K562 (cell line): ENCODE results near the gene GPR142. TPM values are rescaled to one million over a fixed set of nuclear protein-coding genes. Genes with fewer than 3 reads are reported as not detected.
A peak's percentile ranks its signal among the peaks of the same experiment; 100 is the strongest.

Experiments
- ATAC-seq: fragments of 200-7000 bp; cut with Tn5 transposase; 3 replicates; pipeline ENCODE4 v1.9.1; 2020; ENCODE audit warnings: moderate library complexity
- BruUV-seq: library from RNA; stranded (reverse); fragments of 400-500 nt; replicated peaks from 2 replicates; lab custom pipeline; 2021; lab: Mats Ljungman, UMichigan
- CTCF ChIA-PET: fragments of 300-600 bp; formaldehyde crosslinking; extraction: SDS; loops from one replicate; lab custom pipeline; 2021; ENCODE audit warnings: low intra/inter-chr PET ratio; lab: Yijun Ruan, JAX
- POLR2A ChIA-PET: fragments of 300-600, 350-650 bp; sonication (Branson Sonifier 250); formaldehyde crosslinking; extraction: SDS; loops from one replicate; lab custom pipeline; 2021; ENCODE audit warnings: antibody characterized with exemption, inconsistent platforms; lab: Yijun Ruan, JAX
- DNase-seq, 4 experiments: peaks; one replicate each; pipeline versions ENCODE4 v3.0.0 to v3.0.0-alpha.2; 2011 to 2018; ENCODE audit warnings: low spot score in 3 of 4, mixed read lengths in 3 of 4; ENCODE audit errors: extremely low read depth in 1 of 4
- FAIRE-seq: peaks from 2 replicates; lab custom pipeline; 2011; peaks lifted over from hg19 to GRCh38; lab: Jason Lieb, UNC
- H2AFZ ChIP-seq: 2 replicates; pipeline ENCODE4 v1.6.0; 2011; ENCODE audit warnings: low read depth, low read length, control low read depth, inconsistent platforms
- H3K27ac ChIP-seq: fragments of 200-600 bp; 3 replicates; pipeline ENCODE4 v1.8.0; 2011; ENCODE audit warnings: low read depth, mild to moderate bottlenecking, control low read depth, inconsistent platforms, low read length, moderate library complexity, mixed read lengths; ENCODE audit errors: extremely low read depth
- H3K27me3 ChIP-seq, 2 experiments: fragments of 300-600 bp in 1 of 2; 2 replicates in 1 of 2; 3 replicates in 1 of 2; pipeline versions ENCODE4 v1.6.0 to v1.8.0; 2011; ENCODE audit warnings: inconsistent platforms in 2 of 2, low read length in 2 of 2, mild to moderate bottlenecking in 1 of 2, mixed read lengths in 1 of 2, moderate library complexity in 1 of 2; ENCODE audit not compliant: control insufficient read depth in 2 of 2, insufficient read depth in 2 of 2
- H3K36me3 ChIP-seq: fragments of 300-600 bp; 3 replicates; pipeline ENCODE4 v1.8.0; 2011; ENCODE audit warnings: mild to moderate bottlenecking, low read length, inconsistent platforms; ENCODE audit not compliant: control insufficient read depth, insufficient read depth
- H3K4me1 ChIP-seq, 2 experiments: fragments of 200-600 bp in 1 of 2; replicated peaks in 1 of 2; 2 replicates in 1 of 2; 3 replicates in 1 of 2; pipeline versions ENCODE4 v1.5.1 to v1.8.0; 2011; ENCODE audit warnings: inconsistent platforms in 2 of 2, low read length in 2 of 2, mild to moderate bottlenecking in 1 of 2, mixed read lengths in 1 of 2, moderate library complexity in 1 of 2; ENCODE audit not compliant: control insufficient read depth in 2 of 2, insufficient read depth in 2 of 2
- H3K4me2 ChIP-seq: 2 replicates; pipeline ENCODE4 v1.6.1; 2011; ENCODE audit warnings: low read length, control low read depth, inconsistent platforms, mixed read lengths; ENCODE audit not compliant: insufficient read depth
- H3K4me3 ChIP-seq: fragments of 200-600 bp; sonication (generic), shearing (Covaris generic); 2 replicates; pipeline ENCODE4 v1.5.1; 2016; ENCODE audit warnings: control low read depth, inconsistent platforms
- H3K79me2 ChIP-seq: fragments of 200-600 bp; 3 replicates; pipeline ENCODE4 v1.8.0; 2011; ENCODE audit warnings: low read length, inconsistent platforms; ENCODE audit not compliant: control insufficient read depth, insufficient read depth
- H3K9ac ChIP-seq, 2 experiments: 2 replicates each; pipeline versions ENCODE4 v1.6.0 to v1.6.1; 2011; ENCODE audit warnings: low read depth in 2 of 2, low read length in 2 of 2, control low read depth in 1 of 2, inconsistent platforms in 1 of 2, mild to moderate bottlenecking in 1 of 2, mixed read lengths in 1 of 2; ENCODE audit not compliant: insufficient read depth in 1 of 2
- H3K9me1 ChIP-seq: one replicate; pipeline ENCODE4 v1.6.0; 2011; ENCODE audit warnings: inconsistent platforms, mild to moderate bottlenecking, low read length, moderate library complexity; ENCODE audit not compliant: control insufficient read depth, insufficient read depth
- H3K9me3 ChIP-seq: replicated peaks from 2 replicates; pipeline ENCODE4 v1.5.1; 2011; ENCODE audit warnings: low read depth, low read length, inconsistent platforms; ENCODE audit not compliant: control insufficient read depth, insufficient read depth
- H4K20me1 ChIP-seq: replicated peaks from 2 replicates; pipeline ENCODE4 v1.6.1; 2011; ENCODE audit warnings: low read length, inconsistent platforms, mixed read lengths; ENCODE audit not compliant: control insufficient read depth, insufficient read depth
- ETV1 ChIP-seq: fragments of 450-650 bp; conservative IDR thresholded peaks from 2 replicates; pipeline ENCODE4 v1.6.1; 2016; ENCODE audit warnings: missing genetic modification characterization, control low read depth, low read depth, missing compliant biosample characterization
- MTF1 ChIP-seq: fragments of 250-450 bp; sonication (Bioruptor Pico); IDR thresholded peaks from 2 replicates; pipeline ENCODE4 v1.9.0; 2021; ENCODE audit warnings: moderate library complexity, mild to moderate bottlenecking, inconsistent platforms, borderline replicate concordance
- SNRNP70 ChIP-seq: fragments of 200-400 bp; formaldehyde crosslinking; optimal IDR thresholded peaks from 2 replicates; pipeline ENCODE3; 2017; ENCODE audit warnings: low read depth, low read length
- YBX1 ChIP-seq: fragments of 450-650 bp; IDR thresholded peaks from 2 replicates; pipeline ENCODE4 v1.7.1; 2016; ENCODE audit warnings: mild to moderate bottlenecking
- WGBS: fragments of 100-300 bp; shearing (Covaris generic); methylation state at CpG from one replicate; pipeline ENCODE4 v1.1.6; 2016; ENCODE audit warnings: low coverage, mixed read lengths; ENCODE audit not compliant: insufficient coverage; ENCODE audit errors: missing lambda C conversion rate; 5-methylcytosine and 5-hydroxymethylcytosine counted together
- in situ Hi-C: fragments of 300-500 bp; cut with MboI; formaldehyde crosslinking; loops from 4 replicates; pipeline ENCODE4 v1.15.0; 2018; ENCODE audit warnings: inconsistent platforms, mixed read lengths
- intact Hi-C: fragments of 100-400 bp; cut with micrococcal nuclease; formaldehyde crosslinking; loops from 2 replicates; pipeline ENCODE4 v1.14.2; 2022
- polyA plus RNA-seq, 8 experiments: library from polyadenylated mRNA; depleted of rRNA in 4 of 8; stranded (reverse) in 5 of 8; unstranded in 3 of 8; fragments of >200 nt; fragmentation: Nextera tagmentation in 2 of 8; fragmentation: Illumina TruSeq in 1 of 8; extraction: Ambion mirVana in 2 of 8; extraction: Trizol in 1 of 8; gene quantifications; 2 replicates each; pipeline versions ENCODE4 v1.2.1 to v1.2.3, GENCODE V29; 2011 to 2014; ENCODE audit warnings: inconsistent platforms in 1 of 8, missing spikeins in 1 of 8
- total RNA-seq, 7 experiments: library from RNA; depleted of rRNA in 6 of 7; stranded (reverse); fragments of >200 nt in 6 of 7; fragmentation: Illumina TruSeq in 2 of 7; extraction: Trizol in 2 of 7; gene quantifications; 2 replicates each; pipeline versions ENCODE4 v1.2.1 to v1.2.3, GENCODE V29; 2011 to 2021; ENCODE audit warnings: low replicate concordance in 1 of 7
- TF ChIP-seq, protein P1 (sequence below): sonication (generic); formaldehyde crosslinking; IDR thresholded peaks from 2 replicates; pipeline ENCODE4 v1.8.0; 2022; ENCODE audit warnings: missing genetic modification reagents, mild to moderate bottlenecking, borderline replicate concordance
- TF ChIP-seq, protein P2 (sequence below): sonication (generic); formaldehyde crosslinking; IDR thresholded peaks from 2 replicates; pipeline ENCODE4 v1.8.1; 2023; ENCODE audit warnings: missing genetic modification reagents, mild to moderate bottlenecking, borderline replicate concordance
- TF ChIP-seq, protein P3 (sequence below): fragments of 200-800 bp; sonication (Bioruptor generic); IDR thresholded peaks from 2 replicates; pipeline ENCODE4 v1.6.1; 2017; ENCODE audit warnings: missing genetic modification characterization, missing compliant biosample characterization

Gene GPR142
- total and polyA plus RNA-seq, 9 of the 15 experiments (the other 6 are each of a cell fraction or from before 2014, with no cell fraction given): not detected

DNA sequence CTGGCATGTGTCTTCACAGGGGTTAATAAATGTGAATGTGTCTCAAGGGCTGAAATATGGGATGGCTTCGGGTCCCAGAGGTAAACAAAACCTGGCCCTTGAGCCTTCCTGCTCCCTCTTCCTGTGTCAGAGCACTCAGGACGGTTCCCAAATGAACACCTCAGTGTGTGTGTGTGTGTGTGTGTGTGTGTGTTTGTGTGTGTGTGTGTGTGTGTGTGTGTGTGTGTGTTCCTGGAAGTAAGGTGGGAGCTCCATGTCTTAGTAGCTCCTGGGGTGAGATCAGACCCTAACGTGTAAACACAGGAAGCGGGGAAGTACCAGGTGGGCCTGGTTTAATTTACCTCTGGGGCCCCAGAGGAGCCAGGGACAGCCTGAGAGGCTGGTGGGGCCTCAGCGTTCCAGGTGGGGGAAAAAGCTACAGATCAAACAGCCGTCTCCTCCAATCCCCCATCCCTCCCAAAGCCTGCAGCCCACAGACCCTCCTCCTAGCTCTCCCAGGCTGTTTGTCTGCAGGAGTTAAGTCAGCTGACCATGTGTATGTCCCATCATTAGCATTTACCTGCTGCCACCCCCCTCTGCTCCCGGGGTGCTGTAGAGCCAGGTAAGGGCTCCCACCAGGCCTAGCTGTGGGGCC lies 35.2 kb upstream of the GPR142 start (continued):
- TF ChIP-seq, protein P1, sequence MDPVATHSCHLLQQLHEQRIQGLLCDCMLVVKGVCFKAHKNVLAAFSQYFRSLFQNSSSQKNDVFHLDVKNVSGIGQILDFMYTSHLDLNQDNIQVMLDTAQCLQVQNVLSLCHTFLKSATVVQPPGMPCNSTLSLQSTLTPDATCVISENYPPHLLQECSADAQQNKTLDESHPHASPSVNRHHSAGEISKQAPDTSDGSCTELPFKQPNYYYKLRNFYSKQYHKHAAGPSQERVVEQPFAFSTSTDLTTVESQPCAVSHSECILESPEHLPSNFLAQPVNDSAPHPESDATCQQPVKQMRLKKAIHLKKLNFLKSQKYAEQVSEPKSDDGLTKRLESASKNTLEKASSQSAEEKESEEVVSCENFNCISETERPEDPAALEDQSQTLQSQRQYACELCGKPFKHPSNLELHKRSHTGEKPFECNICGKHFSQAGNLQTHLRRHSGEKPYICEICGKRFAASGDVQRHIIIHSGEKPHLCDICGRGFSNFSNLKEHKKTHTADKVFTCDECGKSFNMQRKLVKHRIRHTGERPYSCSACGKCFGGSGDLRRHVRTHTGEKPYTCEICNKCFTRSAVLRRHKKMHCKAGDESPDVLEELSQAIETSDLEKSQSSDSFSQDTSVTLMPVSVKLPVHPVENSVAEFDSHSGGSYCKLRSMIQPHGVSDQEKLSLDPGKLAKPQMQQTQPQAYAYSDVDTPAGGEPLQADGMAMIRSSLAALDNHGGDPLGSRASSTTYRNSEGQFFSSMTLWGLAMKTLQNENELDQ (CRISPR knock-in tag): no peak

DNA sequence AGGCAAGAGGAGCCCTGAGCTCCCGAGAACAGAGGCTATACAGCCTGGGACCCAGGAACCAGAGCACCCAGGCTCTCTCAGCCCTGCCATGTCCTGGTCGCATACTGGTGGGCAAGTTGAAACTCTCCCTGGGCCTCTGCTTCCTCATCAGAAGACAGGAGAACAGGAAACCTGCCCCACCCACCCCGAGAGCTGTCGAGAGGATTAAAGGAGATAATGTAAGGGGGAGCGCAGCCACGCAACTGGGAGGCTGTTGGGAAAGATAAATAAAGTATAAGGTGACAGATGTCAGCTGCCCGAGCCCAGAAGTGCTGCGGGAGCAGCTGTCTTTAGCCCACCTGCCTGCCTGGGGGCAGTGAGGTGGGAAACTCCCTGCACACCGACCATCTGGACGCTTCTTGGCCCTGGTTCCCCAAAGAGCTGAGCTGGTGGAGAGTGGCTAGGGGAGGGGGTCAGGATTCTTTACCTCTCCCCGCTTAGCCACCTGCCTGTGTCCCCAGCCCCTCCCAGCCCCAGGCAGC lies 34.5 kb upstream of the GPR142 start:
- Histone ChIP-seq H3K27me3 (peaks cover 2 to 9% of the 10 kb centered on the region in 2 experiments; a peak in 3 of 5 replicates), H3K9me1 (no peaks in the 10 kb centered on the region), H3K79me2 (no peaks in the 10 kb centered on the region), H3K4me3 (no peak overlapping the region), H2AFZ (peak overlapping the region; percentile 92), H3K9me3 (no peaks in the 10 kb centered on the region), H3K27ac (peak overlapping the region; percentile 29; the same call in 1 of the 3 replicates), H3K4me1 (peaks cover 12 to 21% of the 10 kb centered on the region in 2 experiments), H3K9ac (peak overlapping the region; percentile 31 to 70; a peak in 2 of 4 replicates), H3K4me2 (peak overlapping the region; percentile 76), H3K36me3 (no peaks in the 10 kb centered on the region), H4K20me1 (no peaks in the 10 kb centered on the region; the same call in 1 of the 2 replicates)
- intact Hi-C loops (no loop called here), in situ Hi-C loops (no loop called here)
- ATAC-seq: peak; percentile 91
- peak; percentile 56 to 90 (median 72) for DNase-seq
- 1% methylated on average over 10 of the region's 11 CpGs for WGBS
- peak; percentile 79 for FAIRE-seq
- no TSS peak for BruUV-seq
- ChIA-PET POLR2A (interaction anchor here (0.7 to 1.4 kb wide), 6 partner anchors 9 to 116 kb away, joined by 3 to 5 read pairs (median 4); no protein-coding TSS in a partner anchor), CTCF (no interaction called here)
- TF ChIP-seq MTF1 (CRISPR knock-in tag) (no peak), SNRNP70 (no peak), YBX1 (no peak), ETV1 (no peak)
- TF ChIP-seq, protein P2, sequence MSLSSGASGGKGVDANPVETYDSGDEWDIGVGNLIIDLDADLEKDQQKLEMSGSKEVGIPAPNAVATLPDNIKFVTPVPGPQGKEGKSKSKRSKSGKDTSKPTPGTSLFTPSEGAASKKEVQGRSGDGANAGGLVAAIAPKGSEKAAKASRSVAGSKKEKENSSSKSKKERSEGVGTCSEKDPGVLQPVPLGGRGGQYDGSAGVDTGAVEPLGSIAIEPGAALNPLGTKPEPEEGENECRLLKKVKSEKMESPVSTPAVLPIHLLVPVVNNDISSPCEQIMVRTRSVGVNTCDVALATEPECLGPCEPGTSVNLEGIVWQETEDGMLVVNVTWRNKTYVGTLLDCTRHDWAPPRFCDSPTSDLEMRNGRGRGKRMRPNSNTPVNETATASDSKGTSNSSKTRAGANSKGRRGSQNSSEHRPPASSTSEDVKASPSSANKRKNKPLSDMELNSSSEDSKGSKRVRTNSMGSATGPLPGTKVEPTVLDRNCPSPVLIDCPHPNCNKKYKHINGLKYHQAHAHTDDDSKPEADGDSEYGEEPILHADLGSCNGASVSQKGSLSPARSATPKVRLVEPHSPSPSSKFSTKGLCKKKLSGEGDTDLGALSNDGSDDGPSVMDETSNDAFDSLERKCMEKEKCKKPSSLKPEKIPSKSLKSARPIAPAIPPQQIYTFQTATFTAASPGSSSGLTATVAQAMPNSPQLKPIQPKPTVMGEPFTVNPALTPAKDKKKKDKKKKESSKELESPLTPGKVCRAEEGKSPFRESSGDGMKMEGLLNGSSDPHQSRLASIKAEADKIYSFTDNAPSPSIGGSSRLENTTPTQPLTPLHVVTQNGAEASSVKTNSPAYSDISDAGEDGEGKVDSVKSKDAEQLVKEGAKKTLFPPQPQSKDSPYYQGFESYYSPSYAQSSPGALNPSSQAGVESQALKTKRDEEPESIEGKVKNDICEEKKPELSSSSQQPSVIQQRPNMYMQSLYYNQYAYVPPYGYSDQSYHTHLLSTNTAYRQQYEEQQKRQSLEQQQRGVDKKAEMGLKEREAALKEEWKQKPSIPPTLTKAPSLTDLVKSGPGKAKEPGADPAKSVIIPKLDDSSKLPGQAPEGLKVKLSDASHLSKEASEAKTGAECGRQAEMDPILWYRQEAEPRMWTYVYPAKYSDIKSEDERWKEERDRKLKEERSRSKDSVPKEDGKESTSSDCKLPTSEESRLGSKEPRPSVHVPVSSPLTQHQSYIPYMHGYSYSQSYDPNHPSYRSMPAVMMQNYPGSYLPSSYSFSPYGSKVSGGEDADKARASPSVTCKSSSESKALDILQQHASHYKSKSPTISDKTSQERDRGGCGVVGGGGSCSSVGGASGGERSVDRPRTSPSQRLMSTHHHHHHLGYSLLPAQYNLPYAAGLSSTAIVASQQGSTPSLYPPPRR: 0 out of 2 replicates have a peak, but pooled peaks have one; percentile 52
- TF ChIP-seq, protein P3, sequence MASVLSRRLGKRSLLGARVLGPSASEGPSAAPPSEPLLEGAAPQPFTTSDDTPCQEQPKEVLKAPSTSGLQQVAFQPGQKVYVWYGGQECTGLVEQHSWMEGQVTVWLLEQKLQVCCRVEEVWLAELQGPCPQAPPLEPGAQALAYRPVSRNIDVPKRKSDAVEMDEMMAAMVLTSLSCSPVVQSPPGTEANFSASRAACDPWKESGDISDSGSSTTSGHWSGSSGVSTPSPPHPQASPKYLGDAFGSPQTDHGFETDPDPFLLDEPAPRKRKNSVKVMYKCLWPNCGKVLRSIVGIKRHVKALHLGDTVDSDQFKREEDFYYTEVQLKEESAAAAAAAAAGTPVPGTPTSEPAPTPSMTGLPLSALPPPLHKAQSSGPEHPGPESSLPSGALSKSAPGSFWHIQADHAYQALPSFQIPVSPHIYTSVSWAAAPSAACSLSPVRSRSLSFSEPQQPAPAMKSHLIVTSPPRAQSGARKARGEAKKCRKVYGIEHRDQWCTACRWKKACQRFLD (CRISPR knock-in tag): peak; percentile 64; the same call in 1 of the 2 replicates
